ENCODE measurements around the gene TMEM222.

- TF ChIP-seq, protein P1, sequence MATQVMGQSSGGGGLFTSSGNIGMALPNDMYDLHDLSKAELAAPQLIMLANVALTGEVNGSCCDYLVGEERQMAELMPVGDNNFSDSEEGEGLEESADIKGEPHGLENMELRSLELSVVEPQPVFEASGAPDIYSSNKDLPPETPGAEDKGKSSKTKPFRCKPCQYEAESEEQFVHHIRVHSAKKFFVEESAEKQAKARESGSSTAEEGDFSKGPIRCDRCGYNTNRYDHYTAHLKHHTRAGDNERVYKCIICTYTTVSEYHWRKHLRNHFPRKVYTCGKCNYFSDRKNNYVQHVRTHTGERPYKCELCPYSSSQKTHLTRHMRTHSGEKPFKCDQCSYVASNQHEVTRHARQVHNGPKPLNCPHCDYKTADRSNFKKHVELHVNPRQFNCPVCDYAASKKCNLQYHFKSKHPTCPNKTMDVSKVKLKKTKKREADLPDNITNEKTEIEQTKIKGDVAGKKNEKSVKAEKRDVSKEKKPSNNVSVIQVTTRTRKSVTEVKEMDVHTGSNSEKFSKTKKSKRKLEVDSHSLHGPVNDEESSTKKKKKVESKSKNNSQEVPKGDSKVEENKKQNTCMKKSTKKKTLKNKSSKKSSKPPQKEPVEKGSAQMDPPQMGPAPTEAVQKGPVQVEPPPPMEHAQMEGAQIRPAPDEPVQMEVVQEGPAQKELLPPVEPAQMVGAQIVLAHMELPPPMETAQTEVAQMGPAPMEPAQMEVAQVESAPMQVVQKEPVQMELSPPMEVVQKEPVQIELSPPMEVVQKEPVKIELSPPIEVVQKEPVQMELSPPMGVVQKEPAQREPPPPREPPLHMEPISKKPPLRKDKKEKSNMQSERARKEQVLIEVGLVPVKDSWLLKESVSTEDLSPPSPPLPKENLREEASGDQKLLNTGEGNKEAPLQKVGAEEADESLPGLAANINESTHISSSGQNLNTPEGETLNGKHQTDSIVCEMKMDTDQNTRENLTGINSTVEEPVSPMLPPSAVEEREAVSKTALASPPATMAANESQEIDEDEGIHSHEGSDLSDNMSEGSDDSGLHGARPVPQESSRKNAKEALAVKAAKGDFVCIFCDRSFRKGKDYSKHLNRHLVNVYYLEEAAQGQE (IDR thresholded peaks at IDR 0.05; ENCODE audit: insufficient read depth in 1 of 2, low read depth in 2 of 2, low read length in 2 of 2) = no peak
- TF ChIP-seq SIN3A (IDR thresholded peaks at IDR 0.05; ENCODE audit: borderline replicate concordance, insufficient read depth, low read length) = no peak
These were observed 51.1 kb downstream of the TMEM222 start for GRCh38 chr1:27372808-27373690.

Data from PFSK-1 (cell line).